Memory B cell (primary cell): ENCODE results near the gene TMEM263.
"Not testable (repeated sequence)": the region's sequence is repeated elsewhere in the genome, so short reads cannot be mapped to it uniquely, and the experiment has no call there.

ENCODE experiments used
- ATAC-seq: fragments of 150-1000 bp; cut with Tn5 transposase; 2 replicates; pipeline ENCODE4 v1.10.0; 2021; ENCODE audit warnings: low read depth, mild to moderate bottlenecking, moderate library complexity
- DNase-seq, 2 donors: peaks; one replicate each; pipeline ENCODE4 v3.0.0; 2022; ENCODE audit warnings: low spot score in 2 of 2
- H3K27ac Mint-ChIP-seq: one replicate; pipeline ENCODE4 v1.8.0; 2022; ENCODE audit warnings: mild to moderate bottlenecking, moderate library complexity, mixed read lengths
- H3K27me3 Mint-ChIP-seq: one replicate; pipeline ENCODE4 v1.8.0; 2022; ENCODE audit warnings: mixed read lengths
- H3K36me3 Mint-ChIP-seq: one replicate; pipeline ENCODE4 v1.8.0; 2022; ENCODE audit warnings: mild to moderate bottlenecking, mixed read lengths
- H3K4me1 Mint-ChIP-seq: one replicate; pipeline ENCODE4 v1.8.0; 2022; ENCODE audit warnings: mixed read lengths
- H3K4me3 Mint-ChIP-seq: one replicate; pipeline ENCODE4 v1.8.0; 2022; ENCODE audit warnings: mild to moderate bottlenecking, moderate library complexity, mixed read lengths
- H3K9me3 Mint-ChIP-seq: one replicate; pipeline ENCODE4 v1.8.0; 2022; ENCODE audit warnings: mixed read lengths

TMEM263 gene

DNA sequence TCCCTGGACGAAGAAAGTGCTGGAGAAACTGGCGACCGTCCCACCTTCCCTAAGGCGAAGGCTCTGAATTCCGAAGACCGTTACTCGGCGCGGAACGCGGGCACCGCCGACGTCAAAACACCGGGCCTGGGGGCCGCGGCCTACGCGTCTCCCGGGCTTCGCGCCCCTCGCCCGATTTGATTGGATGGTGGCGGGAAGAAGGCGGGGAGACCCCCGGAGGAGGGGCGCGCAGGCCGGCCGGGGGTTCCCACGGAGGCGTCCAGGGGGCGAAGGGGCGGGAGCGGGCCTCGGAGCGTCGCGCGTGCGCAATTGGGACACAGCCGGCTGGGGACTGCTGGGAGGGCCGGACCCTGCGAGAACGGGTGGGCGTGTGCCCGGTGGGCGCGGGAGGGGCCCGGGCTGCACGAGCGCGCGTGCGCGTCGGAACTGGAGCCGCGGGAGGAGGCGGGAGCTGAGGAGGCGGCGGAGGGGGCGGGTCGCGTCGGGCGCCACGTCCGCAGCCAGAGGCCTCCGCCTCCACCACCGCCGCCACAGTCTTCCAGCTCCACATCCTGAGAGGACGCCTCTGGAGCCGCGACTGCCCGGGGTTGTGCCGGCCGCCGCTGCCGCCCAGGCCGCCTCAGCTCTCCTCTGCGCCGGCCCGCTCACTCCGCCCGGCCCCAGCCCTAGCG lies at the start of gene TMEM263:
TSS of gene TMEM263 (plus strand) at position 531 of the 671 bp plus-strand sequence. CDS start 11,210 bp downstream, outside the sequence.
- Mint-ChIP-seq H3K27me3 (no peaks in the 10 kb centered on the region), H3K9me3 (no peaks in the 10 kb centered on the region), H3K4me1 (peaks cover 14% of the 10 kb centered on the region), H3K27ac (peak within 1 kb of the TSS; percentile 94), H3K36me3 (no peaks in the 10 kb centered on the region), H3K4me3 (peak within 1 kb of the TSS; percentile 97)
- DNase-seq (peak; percentile 71 to 74), ATAC-seq (peak; percentile 80)

DNA sequence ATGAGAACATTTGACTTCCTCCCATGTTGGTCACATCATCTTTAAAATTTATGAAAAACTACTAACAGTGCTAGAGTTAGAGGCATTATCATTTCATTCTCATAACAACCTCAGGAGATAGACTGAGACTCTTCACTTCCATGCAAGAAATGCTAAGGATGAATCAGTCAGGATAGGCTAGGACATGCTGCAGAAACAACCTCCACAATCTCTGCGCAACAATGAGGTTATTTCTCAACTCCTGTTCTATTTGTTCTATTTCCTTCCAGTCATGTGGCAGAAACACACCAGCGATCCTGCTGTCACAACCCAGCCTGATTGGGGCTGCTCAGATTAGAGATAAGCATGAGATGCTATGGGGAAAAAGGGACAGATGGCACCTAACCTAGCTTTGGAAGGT lies 49.0 kb upstream of the TMEM263 start:
- H3K27me3 Mint-ChIP-seq, result peaks cover 45% of the 10 kb centered on the region
- no peak overlapping the region for H3K27ac Mint-ChIP-seq

DNA sequence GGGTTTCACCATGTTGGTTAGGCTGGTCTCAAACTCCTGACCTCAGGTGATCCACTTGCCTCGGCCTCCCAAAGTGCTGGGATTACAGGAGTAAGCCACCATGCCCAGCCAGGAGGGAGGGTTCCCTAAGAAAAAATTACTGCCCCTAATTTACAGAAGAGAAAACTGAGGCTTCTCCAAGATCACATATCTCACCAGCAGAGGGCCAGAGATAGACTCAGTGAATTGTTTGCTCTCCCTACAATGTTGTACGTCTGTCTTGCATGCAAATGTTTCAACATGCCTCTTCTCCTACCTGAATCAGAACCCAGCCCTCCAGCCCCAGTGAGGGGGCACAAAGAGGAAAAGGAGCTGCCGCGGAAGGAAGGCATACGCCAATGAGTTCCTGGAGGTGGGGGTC lies 48.3 kb upstream of the TMEM263 start:
- Mint-ChIP-seq H3K27ac (no peak overlapping the region), H3K4me3 (no peak overlapping the region), H3K9me3 (no peaks in the 10 kb centered on the region), H3K4me1 (peaks cover 13% of the 10 kb centered on the region), H3K27me3 (peaks cover 44% of the 10 kb centered on the region), H3K36me3 (no peaks in the 10 kb centered on the region)
- ATAC-seq (peak; percentile 20), DNase-seq (no peak)

More for the DNA sequence above, 49.0 kb upstream of the TMEM263 start:
- peaks cover 13% of the 10 kb centered on the region for H3K4me1 Mint-ChIP-seq
- no peaks in the 10 kb centered on the region for H3K9me3 Mint-ChIP-seq
- no peak for ATAC-seq
- H3K36me3 Mint-ChIP-seq, result no peaks in the 10 kb centered on the region
- no peak overlapping the region for H3K4me3 Mint-ChIP-seq
- no peak for DNase-seq

DNA sequence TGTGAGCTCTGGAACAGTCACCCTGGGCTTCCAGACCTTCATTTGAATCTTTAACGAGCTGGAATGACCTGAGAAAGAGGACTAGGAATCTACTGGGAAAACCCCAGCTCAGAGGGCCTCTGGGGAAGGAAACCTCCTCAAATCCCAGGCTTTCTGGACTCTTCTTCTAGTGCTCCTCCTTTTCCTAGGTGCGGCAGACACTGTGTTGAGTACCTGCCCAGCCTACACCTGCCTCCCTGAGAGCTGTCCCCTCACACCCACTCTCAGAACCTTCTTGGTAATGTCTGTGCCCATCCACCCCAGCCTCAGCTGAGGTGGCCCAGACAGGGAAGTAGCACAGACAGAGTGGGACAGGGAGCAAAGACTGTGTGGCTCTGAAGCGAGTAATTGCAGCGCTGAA lies 47.9 kb upstream of the TMEM263 start:
- H3K27ac Mint-ChIP-seq, result no peak overlapping the region
- peaks cover 13% of the 10 kb centered on the region for H3K4me1 Mint-ChIP-seq
- peaks cover 44% of the 10 kb centered on the region for H3K27me3 Mint-ChIP-seq
- no peak overlapping the region for H3K4me3 Mint-ChIP-seq
- H3K9me3 Mint-ChIP-seq, result no peaks in the 10 kb centered on the region
- H3K36me3 Mint-ChIP-seq, result no peaks in the 10 kb centered on the region
- DNase-seq (no peak), ATAC-seq (no peak)

DNA sequence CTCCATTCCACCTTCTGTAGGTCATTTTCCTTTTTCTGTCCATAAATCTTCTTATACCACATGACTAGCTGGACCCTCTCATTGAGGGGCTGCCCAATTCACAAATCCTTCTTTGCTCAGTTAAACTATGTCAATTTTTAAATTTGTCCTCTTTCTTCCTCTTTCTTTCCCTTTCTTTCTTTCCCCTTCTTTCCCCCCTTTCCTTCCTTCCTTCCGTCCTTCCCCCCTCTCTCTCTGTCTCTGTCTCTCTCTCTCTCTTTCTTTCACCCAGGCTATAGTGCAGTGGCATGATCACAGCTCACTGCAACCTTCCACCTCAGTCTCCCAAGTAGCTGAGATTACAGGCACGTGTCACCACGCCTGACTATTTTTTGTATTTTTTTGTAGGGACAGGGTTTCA lies 47.1 kb upstream of the TMEM263 start:
- no peaks in the 10 kb centered on the region for H3K36me3 Mint-ChIP-seq
- H3K27ac Mint-ChIP-seq, result no peak overlapping the region
- H3K9me3 Mint-ChIP-seq, result no peaks in the 10 kb centered on the region
- H3K4me3 Mint-ChIP-seq, result no peak overlapping the region
- DNase-seq (no peak), ATAC-seq (no peak)
- peaks cover 44% of the 10 kb centered on the region for H3K27me3 Mint-ChIP-seq
- peaks cover 13% of the 10 kb centered on the region for H3K4me1 Mint-ChIP-seq

DNA sequence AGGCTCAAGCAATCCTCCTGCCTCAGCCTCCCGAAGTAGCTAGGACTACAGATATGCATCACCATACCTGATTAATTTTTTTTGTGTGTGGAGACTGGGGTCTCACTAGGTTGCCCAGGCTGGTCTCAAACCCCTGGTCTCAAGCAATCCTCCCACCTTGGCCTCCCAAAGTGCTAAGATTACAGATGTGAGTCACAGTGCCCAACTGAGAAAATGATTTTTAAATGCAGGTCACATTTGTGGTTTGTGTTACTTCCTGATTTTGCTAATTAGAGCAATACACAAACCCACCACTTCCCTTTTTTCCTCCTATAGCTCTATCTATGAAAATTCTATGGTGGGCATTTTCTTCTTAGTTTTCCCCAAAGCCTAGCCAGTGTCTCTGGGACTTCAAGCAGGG lies 45.5 kb upstream of the TMEM263 start:
- ATAC-seq (peak; percentile 92), DNase-seq (peak in 1 of 2 donors; percentile 45)
- peaks cover 39% of the 10 kb centered on the region for H3K27me3 Mint-ChIP-seq
- H3K4me3 Mint-ChIP-seq, result no peak overlapping the region
- H3K4me1 Mint-ChIP-seq, result peaks cover 13% of the 10 kb centered on the region
- H3K27ac Mint-ChIP-seq, result no peak overlapping the region
- H3K36me3 Mint-ChIP-seq, result no peaks in the 10 kb centered on the region
- no peaks in the 10 kb centered on the region for H3K9me3 Mint-ChIP-seq

DNA sequence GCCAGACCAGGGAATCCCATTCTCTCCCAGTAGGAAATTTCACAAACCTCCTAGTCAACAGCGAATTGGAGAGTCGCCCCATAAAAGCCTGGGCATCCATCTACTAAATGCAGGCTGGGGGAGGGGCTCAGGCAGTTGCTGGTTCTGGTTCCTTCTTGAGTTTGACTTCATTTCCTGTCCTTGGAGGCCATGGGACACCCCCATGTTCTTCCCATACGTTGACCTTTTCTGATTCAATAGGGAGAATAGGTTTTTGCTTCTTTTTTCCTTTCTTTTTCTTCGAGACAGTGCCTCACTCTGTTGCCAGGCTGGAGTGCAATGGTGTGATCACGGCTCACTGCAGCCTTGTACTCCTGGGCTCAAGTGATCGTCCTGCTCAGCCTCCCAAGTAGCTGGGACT lies 44.1 kb upstream of the TMEM263 start:
- ATAC-seq (no peak), DNase-seq (no peak)
- H3K36me3 Mint-ChIP-seq, result no peaks in the 10 kb centered on the region
- H3K4me3 Mint-ChIP-seq, result no peak overlapping the region
- H3K27ac Mint-ChIP-seq, result no peak overlapping the region
- H3K27me3 Mint-ChIP-seq, result peaks cover 42% of the 10 kb centered on the region
- no peaks in the 10 kb centered on the region for H3K9me3 Mint-ChIP-seq
- H3K4me1 Mint-ChIP-seq, result peaks cover 17% of the 10 kb centered on the region

DNA sequence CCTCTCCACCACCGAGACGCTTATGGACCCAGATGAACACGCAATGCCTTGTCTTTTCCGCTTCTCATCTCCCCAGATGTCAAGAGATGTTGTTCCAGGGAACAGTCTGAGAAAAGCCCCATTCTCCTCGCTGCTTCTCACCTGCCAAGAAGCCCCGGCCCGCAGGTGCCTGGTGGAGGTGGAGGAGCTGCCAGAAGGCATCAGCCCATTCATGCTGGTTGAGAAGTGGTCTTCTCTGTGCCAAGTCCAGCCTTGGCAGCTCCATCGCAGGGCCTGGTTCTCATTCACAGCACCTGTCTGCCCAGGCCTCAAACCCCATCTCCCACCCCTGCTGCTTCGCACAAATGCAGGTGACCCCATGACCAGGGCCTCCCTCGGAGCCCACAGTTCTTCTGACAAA lies 42.3 kb upstream of the TMEM263 start:
- peaks cover 32% of the 10 kb centered on the region for H3K27me3 Mint-ChIP-seq
- H3K4me3 Mint-ChIP-seq, result no peak overlapping the region
- DNase-seq, result no peak
- no peak for ATAC-seq
- peaks cover 15% of the 10 kb centered on the region for H3K4me1 Mint-ChIP-seq
- no peaks in the 10 kb centered on the region for H3K9me3 Mint-ChIP-seq
- no peaks in the 10 kb centered on the region for H3K36me3 Mint-ChIP-seq
- no peak overlapping the region for H3K27ac Mint-ChIP-seq

DNA sequence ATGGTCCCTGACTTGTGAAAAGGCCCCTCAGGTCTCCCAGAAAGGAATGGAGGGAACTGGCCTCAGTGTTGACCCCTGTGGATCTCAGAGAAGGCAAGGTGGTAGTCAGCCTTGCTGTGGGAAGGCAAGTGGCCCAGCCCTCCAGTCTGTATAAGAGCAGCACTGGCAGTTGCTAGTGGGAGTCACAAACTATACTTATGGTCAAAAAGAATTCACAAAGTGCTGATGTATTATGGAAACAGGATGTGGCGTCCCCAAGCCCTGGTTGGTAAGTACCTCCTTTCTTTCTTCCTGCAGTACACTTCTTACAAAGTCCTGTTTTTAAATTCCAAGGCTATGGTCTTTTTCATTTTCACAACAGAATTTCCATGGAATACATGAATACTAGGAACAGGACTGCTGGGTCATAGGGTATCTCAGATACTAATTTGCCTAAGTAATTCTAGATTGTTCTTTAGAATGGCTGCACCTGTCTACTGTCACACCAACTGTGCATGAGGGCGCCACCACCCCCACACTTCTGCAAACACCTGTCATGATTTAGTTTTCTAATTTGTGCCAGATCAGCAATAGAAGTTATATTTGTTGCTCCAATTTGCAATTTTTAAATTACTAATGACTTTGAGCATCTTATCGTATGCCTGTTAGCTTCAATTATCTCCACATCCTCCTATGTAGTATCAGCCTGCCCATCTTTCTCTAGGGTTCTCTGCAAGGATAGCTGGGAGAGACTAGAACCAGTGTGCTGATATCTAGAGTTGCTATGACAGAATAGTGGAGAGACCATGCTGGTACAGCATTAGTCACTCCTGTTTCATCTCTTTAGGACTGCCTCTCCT lies 40.7 kb upstream of the TMEM263 start:
- Mint-ChIP-seq H3K4me3 (no peak overlapping the region), H3K9me3 (no peaks in the 10 kb centered on the region), H3K27ac (no peak overlapping the region), H3K27me3 (peaks cover 24% of the 10 kb centered on the region), H3K4me1 (peaks cover 12% of the 10 kb centered on the region), H3K36me3 (no peaks in the 10 kb centered on the region)
- DNase-seq (no peak), ATAC-seq (no peak)

DNA sequence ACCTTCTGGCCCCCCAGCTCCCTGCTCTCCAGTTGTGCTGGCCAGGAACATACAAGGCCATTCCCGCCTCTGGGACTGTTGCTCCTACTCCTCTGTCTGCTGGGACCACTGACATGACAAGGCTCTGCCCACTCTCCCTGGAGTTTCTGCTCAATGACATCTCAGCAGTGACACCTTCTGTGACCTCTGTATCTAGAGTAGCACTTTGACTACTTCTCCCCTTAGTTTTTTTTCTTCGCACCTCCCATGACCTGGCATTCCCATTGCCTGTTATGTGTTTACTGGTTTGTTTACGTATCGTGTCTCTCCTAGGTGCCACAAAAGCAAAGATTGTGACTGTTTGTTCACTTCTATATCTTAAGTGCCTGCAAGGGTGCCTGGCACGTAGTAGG lies 40.1 kb upstream of the TMEM263 start:
- H3K27ac Mint-ChIP-seq, result no peak overlapping the region
- no peaks in the 10 kb centered on the region for H3K9me3 Mint-ChIP-seq
- peaks cover 7% of the 10 kb centered on the region for H3K4me1 Mint-ChIP-seq
- H3K27me3 Mint-ChIP-seq, result peaks cover 25% of the 10 kb centered on the region
- H3K4me3 Mint-ChIP-seq, result no peak overlapping the region
- DNase-seq (no peak), ATAC-seq (no peak)
- no peaks in the 10 kb centered on the region for H3K36me3 Mint-ChIP-seq

DNA sequence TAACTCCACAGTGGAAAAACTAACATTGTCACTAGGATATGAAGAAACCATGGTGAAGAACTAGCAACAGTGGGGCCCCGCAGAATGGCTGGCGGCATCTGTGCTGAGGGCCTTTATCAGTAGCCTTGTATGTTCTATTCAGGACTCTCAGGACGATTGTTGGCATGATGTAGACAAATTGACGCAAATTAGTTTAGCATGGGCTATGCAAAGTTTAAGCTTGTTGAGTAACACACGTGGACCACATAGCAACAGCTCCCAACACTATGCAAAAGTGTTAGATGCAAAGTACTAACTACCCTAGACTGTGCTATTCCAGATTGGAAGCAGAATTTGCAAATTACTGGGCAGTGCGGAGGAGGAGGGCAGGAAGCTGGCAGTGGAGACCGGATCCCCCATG lies 38.2 kb upstream of the TMEM263 start:
- H3K4me1 Mint-ChIP-seq, result peaks cover 7% of the 10 kb centered on the region
- peaks cover 2% of the 10 kb centered on the region for H3K36me3 Mint-ChIP-seq
- ATAC-seq (no peak), DNase-seq (no peak)
- H3K27me3 Mint-ChIP-seq, result peaks cover 30% of the 10 kb centered on the region
- H3K4me3 Mint-ChIP-seq, result no peak overlapping the region
- no peak overlapping the region for H3K27ac Mint-ChIP-seq
- peaks cover 2% of the 10 kb centered on the region for H3K9me3 Mint-ChIP-seq

DNA sequence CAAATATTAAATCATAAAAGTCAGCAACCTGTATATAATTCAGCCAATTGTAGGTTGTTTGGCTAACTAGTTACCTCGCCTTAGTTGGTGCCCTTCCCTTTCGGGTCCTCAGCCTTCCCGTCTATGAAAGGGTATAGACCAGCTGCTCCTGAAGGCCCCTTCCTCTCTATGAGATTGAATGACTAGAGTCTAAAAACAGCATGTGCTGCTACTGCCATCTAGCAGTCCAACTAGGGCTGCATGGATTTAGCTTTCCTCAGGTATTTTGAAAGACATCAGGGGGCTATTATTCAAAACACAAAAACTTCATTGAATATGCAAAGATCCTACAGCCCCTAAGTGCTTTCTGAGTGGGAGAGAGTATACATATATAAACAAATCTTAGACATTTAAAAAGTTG lies 37.0 kb upstream of the TMEM263 start:
- Mint-ChIP-seq H3K27ac (no peak overlapping the region), H3K27me3 (peaks cover 33% of the 10 kb centered on the region), H3K36me3 (peaks cover 2% of the 10 kb centered on the region), H3K9me3 (peaks cover 10% of the 10 kb centered on the region), H3K4me3 (no peak overlapping the region), H3K4me1 (peaks cover 7% of the 10 kb centered on the region)
- ATAC-seq (no peak), DNase-seq (no peak)

DNA sequence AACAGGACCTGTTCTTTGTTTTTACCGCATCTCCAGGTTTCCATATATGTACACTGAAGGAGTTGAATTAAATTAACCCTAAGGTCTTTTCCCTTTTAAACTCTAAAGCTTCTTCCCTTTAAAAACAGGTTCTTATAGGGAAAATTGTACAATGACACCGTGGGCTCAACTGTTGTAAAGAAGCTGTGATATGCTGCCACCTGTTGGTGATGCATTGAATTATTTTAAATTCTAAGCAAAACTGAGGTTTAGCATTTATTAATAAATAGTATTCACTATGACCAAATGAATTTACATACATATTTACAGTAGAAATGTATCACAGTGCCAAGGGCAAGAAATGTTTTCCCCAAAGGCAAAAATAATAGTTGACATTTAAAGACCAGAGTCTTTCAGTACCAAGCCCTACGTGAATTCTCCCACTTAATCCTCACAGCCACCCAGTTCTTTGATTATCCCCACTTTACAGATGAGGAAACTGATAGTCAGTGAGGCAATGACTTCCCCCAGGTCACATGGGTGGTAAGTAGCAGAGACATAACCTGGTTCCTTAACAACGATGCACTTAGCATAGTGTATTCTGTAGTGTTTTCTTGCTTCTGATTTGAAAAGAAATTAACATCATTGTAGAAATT lies 35.7 kb upstream of the TMEM263 start:
- no peak overlapping the region for H3K4me3 Mint-ChIP-seq
- H3K27ac Mint-ChIP-seq, result no peak overlapping the region
- H3K36me3 Mint-ChIP-seq, result peaks cover 4% of the 10 kb centered on the region
- DNase-seq (peak in 1 of 2 donors; percentile 33), ATAC-seq (peak; percentile 45)
- H3K4me1 Mint-ChIP-seq, result peaks cover 7% of the 10 kb centered on the region
- peaks cover 13% of the 10 kb centered on the region for H3K9me3 Mint-ChIP-seq
- peaks cover 37% of the 10 kb centered on the region for H3K27me3 Mint-ChIP-seq

DNA sequence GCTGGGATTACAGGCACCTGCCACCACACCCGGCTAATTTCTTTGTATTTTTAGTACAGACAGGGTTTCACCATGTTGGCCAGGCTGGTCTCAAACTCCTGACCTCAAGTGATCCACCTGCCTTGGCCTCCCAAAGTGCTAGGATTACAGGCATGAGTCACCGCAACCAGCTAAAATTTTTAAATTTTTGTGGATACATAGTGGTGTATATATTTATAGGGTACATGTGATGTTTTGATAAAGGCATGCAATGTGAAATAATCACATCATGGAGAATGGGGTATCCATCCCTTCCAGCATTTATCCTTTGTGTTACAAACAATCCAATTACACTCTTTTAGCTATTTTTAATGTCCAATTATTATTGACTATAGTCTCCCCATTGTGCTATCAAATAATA lies 33.7 kb upstream of the TMEM263 start:
- H3K36me3 Mint-ChIP-seq, H3K4me1 Mint-ChIP-seq, H3K27ac Mint-ChIP-seq, ATAC-seq, H3K4me3 Mint-ChIP-seq, DNase-seq: not testable (repeated sequence)
- peaks cover 34% of the 10 kb centered on the region for H3K27me3 Mint-ChIP-seq
- peaks cover 13% of the 10 kb centered on the region for H3K9me3 Mint-ChIP-seq
